GM19467 (cell line): ENCODE results near the gene MAPK12.
"Not testable (repeated sequence)": the region's sequence is repeated elsewhere in the genome, so short reads cannot be mapped to it uniquely, and the experiment has no call there.

Source experiments
- ATAC-seq: cut with Tn5 transposase; IDR thresholded peaks from one replicate; pipeline ENCODE4 v1.9.1; 2021; ENCODE audit warnings: mild to moderate bottlenecking, moderate library complexity; ENCODE audit not compliant: unreplicated experiment

The MAPK12 gene

DNA sequence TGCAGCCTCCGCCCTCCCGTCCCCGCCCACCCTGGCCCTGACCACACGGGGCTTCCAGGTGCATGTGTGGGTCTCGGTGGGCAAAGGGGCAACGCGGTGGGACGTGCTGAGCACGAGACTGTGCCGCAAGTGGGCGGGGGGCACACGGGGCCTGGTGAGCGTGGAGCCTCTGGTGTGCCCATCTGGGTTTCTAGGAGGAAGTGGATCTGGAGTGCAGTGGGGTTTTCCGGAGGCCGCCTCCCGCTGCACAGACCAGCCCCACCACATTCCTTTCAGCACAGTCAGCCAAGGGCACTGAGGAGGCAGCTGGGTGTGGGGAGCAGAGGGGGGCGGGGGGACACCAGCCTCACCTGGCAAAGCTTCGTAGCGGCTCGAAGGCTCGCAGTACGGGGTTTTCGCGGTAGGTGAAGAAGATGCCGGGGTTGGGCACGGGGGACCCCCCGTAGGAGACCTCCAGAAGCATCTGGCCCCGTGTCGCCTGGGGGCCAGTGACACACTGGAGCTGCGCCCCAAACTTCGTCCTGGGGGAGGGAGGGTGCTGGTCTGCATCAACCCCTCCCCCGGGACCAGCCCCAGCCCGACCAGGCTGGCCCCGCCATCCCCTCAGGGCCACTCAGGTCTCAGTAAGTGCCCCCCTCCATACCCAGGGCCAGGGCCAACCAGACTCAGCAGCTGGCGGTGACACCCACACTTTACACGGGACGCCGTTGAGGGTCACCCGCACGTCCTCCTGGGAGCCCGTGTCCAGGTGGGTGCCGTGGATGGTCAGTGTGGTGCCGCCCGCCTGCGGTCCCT lies 21.1 kb upstream of the MAPK12 start:
- no peak for ATAC-seq

GRCh38 chr22:50281957-50282356 lies 20.5 kb upstream of the MAPK12 start:
- ATAC-seq = no peak

DNA sequence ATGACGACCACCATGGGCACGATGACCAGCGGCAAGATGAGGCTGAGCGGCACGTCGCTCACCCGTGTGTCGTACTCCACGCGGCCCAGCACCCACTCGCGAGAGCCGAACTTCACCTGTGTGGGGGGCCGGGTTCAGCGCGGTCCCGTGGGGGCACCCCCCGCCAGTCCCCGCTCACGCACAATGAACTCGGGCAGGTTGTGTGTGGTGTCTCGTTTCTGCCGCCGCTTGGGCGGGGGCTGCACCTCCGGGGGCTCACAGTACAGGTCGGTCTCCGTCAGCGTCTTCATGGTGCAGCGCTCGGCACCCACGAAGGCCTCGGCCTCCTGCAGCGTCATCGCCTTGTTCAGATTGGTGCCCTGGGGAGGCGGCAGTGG lies 19.9 kb upstream of the MAPK12 start:
- ATAC-seq = no peak

- no peak for ATAC-seq
Observed at GRCh38 chr22:50280708-50281383, 19.4 kb upstream of the MAPK12 start.

DNA sequence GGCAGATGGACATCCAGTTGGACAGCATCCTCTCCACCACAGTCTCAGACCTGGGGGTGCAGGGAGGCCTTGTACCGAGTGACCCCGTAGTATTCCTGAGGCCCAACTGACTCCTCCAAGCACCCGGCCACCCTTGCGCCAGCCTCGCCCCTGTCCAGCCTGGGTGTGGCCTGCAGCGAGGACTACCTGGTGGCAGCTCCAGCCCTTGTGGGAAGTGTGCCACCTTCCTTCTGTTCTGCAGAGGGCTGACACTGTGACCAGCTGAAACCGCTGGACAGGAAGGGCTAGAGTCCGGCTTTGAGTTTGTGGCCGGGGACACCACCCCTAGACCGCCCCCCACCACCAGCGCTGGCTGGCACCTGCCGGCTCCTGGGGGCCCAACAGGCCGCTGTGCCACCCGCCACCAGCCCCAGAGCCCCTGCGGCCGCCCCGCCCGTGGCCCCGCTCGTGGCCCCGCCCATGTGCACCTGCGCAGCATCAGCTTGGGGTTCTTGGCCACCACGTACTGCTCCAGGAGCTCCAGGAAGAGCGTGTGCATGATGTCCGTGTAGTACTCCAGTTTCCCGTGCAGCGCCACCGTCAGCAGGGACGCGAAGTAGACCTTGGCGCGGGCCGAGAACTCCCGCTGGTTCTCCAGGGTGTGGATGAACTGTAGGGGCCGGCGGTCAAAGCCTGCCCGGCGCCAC lies 18.7 kb upstream of the MAPK12 start:
- ATAC-seq = no peak

GRCh38 chr22:50278956-50279619 lies 17.6 kb upstream of the MAPK12 start:
- no peak for ATAC-seq

- no peak for ATAC-seq
Observed at GRCh38 chr22:50278461-50278860, 17.0 kb upstream of the MAPK12 start.

- no peak for ATAC-seq
Observed at GRCh38 chr22:50277761-50278160, 16.3 kb upstream of the MAPK12 start.

- peak; percentile 51 for ATAC-seq
Observed at GRCh38 chr22:50276143-50276542, 14.7 kb upstream of the MAPK12 start.

DNA sequence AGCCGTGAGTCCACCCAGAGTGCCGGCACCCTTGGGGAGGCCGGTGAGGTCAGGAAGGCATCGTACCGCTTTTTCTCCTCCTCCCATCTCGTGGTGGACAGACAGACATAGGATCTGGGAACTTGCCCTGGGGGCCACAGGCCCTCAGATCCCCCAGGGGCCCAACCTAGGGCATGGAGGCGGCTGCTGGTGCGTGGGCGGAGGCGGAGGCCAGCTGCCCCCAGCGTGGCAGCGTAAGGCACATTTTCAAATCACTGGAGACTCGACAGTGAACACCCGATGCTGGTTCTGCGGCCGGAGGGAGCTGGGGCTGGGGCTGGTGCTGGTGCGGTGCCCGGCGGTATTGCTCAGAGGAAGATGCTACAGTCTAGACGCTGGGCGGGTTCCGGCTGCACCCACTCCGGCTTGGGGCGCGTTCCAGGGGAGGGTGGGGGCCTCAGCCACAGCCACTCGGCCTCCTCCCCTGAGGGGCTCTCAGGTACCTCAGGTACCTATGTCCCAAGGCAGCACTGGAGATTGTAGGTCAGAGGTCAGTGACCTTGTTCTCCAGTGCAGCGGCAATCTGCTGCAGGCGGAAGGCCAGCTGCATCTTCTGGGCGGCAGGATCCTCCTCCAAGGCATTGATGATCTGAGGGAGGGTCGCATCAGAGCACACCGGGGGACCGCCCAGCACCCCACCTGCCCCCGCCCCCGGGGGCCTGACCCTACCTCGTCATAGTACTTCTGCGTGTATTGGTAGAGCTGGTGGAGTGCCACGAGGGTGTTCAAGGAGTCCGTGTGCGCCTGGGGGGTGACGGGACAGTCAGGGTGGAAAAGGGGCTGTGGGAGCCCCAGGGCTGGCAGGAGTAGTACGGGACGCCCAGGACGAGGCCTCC lies 13.9 kb upstream of the MAPK12 start:
- no peak for ATAC-seq

GRCh38 chr22:50274771-50275170 lies 13.3 kb upstream of the MAPK12 start:
- no peak for ATAC-seq

GRCh38 chr22:50274311-50274710 lies 12.8 kb upstream of the MAPK12 start:
- ATAC-seq = no peak

DNA sequence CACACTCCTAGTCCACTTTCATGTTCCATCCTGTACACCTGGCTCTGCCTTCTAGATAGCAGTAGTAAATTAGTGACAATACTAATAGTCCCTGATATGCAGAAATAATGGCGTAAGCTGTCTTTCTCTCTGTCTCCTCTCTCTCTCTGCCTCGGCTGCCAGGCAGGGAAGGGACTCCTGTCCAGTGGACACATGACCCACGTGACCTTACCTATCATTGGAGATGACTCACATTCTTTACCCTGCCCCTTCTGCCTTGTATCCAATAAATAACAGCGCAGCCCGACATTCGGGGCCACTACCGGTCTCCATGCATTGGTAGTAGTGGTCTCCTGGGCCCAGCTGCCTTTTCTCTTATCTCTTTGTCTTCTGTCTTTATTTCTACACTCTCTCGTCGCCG lies 12.3 kb upstream of the MAPK12 start:
- ATAC-seq = not testable (repeated sequence)

DNA sequence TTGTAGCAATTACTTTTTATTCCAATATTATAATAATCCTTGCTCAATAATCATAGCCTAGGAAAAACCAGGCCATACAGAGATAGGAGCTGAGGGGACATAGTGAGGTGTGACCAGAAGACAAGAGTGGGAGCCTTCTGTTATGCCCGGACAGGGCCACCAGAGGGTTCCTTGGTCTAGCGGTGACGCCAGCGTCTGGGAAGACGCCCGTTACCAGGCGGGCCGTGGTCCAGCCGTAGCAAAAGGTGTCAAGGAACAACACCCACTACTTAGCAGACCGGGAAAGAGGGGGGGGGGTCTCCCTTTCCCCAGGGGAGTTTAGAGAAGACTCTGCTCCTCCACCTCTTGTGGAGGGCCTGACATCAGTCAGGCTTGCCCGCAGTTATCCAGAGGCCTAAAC lies 11.9 kb upstream of the MAPK12 start:
- ATAC-seq = not testable (repeated sequence)

- no peak for ATAC-seq
Observed at GRCh38 chr22:50272044-50272802, 10.7 kb upstream of the MAPK12 start.

DNA sequence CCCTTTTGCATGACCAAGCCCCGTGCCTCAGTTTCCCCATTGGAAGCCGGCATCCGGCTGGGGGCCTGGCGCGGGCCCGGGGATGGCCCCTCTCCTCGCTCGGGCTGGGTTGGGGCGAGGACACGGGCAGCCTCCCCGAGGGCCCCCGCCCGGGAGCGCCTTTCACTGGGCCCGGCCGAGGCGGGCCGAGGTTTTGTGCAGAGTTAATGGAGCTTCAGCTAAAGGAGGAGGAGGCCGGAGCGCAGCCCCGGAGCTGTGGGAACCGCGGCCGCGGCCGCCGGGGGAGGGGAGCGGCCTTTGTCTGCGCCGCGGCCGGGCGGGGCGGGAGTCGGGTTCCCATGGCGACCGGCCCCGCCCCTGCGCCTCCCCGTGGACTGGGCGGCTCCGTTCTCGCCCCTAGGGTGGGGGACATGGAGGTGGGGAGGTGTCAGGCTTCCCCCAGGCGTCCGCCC lies 10.1 kb upstream of the MAPK12 start:
- no peak for ATAC-seq

DNA sequence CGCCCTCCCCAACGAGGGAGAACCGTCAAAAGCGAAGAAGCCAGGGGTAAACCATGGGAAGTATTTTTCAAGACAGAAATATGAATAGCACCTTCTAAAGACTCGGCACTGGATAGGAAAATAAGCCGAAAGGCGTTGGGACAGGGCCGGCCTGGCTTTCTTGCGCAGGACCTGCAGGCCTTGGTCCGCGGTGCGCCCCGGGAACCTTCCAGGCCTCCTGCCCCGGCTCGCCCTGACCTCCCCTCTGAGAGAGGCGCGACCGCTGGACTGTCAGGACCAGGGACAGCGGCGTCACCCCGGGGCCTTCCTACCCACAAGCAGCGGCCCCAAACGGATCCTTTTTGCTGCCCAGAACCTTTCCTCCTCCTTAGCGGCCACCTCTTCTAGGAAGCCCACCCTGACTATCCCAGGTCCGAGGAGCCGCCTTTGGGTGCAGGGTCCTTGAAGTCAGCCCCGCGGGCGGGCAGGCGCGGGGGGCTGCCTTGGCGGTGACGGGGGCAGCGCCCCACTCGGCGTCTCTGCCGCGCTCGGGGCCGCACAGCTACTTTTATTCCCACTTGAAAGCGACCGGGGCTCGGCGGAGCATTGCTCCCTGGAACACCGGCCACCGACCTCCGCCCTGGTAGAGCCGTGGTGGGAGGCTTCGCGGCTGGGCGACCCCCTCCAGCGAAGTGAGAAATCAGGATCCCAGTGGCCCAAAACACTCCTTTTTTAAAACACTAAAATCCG lies 9.3 kb upstream of the MAPK12 start:
- ATAC-seq = no peak

- no peak for ATAC-seq
Observed at GRCh38 chr22:50269970-50270665, 8.6 kb upstream of the MAPK12 start, which contains the start of gene MAPK11. Gene MAPK11 (minus strand): TSS chr22:50270380. CDS start chr22:50270292, 88 bp downstream.
